GM20000 (cell line): ENCODE results near the gene HPRT1.

Source experiments
- DNase-seq: peaks from one replicate; pipeline ENCODE4 v3.0.0; 2012; ENCODE audit warnings: low spot score
- CTCF ChIP-seq: IDR thresholded peaks from 2 replicates; pipeline ENCODE4 v1.5.1; 2012; ENCODE audit warnings: mild to moderate bottlenecking, control low read depth; ENCODE audit errors: extremely low read depth, missing control alignments

Gene HPRT1

DNA sequence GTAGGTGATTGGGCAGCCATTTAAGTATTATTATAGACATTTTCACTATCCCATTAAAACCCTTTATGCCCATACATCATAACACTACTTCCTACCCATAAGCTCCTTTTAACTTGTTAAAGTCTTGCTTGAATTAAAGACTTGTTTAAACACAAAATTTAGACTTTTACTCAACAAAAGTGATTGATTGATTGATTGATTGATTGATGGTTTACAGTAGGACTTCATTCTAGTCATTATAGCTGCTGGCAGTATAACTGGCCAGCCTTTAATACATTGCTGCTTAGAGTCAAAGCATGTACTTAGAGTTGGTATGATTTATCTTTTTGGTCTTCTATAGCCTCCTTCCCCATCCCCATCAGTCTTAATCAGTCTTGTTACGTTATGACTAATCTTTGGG lies 16.3 kb downstream of the HPRT1 start:
- no peak for DNase-seq
- no peak for TF ChIP-seq CTCF

- TF ChIP-seq CTCF = no peak
- DNase-seq = no peak
These were observed 18.4 kb downstream of the HPRT1 start for GRCh38 chrX:134478374-134478773.

DNA sequence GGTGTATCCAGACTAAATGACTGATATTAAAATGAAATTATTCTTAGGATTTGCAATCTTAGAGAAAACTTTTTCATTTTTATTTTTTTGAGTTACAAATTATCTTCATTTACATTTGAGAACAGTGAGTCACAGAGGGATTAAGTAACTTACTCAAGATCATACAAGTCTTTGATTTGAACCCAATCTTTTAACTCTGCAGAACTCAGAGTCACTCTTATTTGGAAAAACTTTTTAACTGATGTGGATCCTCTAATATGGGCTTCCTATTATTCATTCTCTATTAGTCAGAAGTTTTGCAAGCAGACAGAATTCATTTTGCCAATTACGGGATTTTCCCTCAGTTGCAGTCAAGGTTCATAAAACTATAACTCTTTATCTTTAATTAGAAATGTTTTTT lies 20.1 kb downstream of the HPRT1 start:
- TF ChIP-seq CTCF = no peak

DNA sequence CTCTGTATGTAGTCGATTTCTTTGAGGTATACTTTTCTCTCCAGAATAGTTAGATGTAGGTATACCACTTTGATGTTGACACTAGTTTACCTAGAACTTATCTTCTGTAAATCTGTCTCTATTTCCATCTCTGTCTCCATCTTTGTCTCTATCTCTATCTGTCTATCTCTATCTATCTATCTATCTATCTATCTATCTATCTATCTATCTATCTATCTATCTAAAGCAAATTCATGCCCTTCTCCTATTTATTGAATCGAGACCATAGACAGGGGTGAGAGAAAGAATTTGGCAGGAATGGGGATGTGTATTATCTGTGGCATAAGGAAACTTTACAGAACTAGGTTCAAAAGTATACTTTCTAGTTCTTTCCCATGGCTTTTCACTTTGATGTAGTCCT lies 21.4 kb downstream of the HPRT1 start:
- TF ChIP-seq CTCF = no peak
- DNase-seq = no peak

More for the DNA sequence above, 20.1 kb downstream of the HPRT1 start:
- DNase-seq = no peak

DNA sequence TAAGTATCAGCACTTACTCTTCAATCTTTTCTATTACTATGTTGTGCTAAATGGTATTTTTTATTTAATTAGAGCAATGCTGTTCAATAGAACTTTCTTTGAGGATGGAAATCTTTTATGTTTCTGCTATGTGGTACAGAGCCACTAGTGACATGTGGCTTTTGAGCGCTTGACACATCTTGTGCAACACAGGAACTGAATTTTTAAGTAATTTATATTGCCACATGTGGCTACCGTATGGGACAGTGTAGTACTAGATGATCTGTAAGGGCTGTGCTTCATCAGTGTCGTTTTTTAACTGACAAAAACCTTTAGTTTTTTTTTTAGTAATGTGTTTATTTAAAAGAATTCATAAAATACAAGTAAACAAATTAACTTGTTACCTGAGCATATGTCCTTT lies 22.4 kb downstream of the HPRT1 start:
- DNase-seq = no peak

GRCh38 chrX:134484039-134484438 lies 24.1 kb downstream of the HPRT1 start:
- TF ChIP-seq CTCF = no peak
- DNase-seq = no peak

More for the DNA sequence above, 22.4 kb downstream of the HPRT1 start:
- TF ChIP-seq CTCF = no peak

DNA sequence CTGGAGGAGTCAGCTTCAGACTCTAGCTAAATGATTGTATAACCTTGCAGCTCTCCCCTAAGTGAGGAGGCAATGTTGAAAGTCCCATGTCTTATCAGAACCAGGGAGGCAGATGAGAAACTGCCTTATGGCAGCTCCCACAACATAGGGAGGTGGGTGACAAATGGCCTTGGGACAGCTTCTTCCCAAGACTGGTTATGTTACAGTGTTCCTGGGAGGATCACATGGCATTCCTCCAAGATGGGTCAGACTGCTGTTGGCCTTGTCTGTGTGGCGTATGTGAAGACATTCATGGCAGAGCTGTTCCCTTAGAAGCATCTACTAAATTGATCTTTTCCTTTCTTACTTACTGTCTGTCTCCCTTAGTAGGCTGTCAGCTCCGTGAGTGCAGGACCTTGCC lies 42.0 kb downstream of the HPRT1 start:
- DNase-seq = no peak
- TF ChIP-seq CTCF = no peak
